Heart right ventricle (tissue), 16 donors: Measurements from ENCODE around the gene CEP290. TPM values are rescaled to one million over a fixed set of nuclear protein-coding genes. Genes with fewer than 3 reads are reported as not detected.

ENCODE experiments used
- ATAC-seq, 8 donors: fragments of 200-7000 bp; cut with Tn5 transposase; one replicate each; pipeline ENCODE4 v1.9.1; 2020; ENCODE audit warnings: mild to moderate bottlenecking in 8 of 8, moderate library complexity in 8 of 8, moderate number of reproducible peaks in 1 of 8
- DNase-seq, 2 donors: peaks; one replicate each; pipeline ENCODE4 v3.0.0-alpha.2; 2020
- H3K27ac ChIP-seq, 10 donors: fragments of 200-600 bp; sonication (generic) in 2 of 10; one replicate each; pipeline versions ENCODE4 v1.5.0 to v1.8.0; 2020 to 2022; ENCODE audit warnings: mild to moderate bottlenecking in 3 of 10
- H3K27me3 ChIP-seq, 7 donors: fragments of 200-600 bp; one replicate each; pipeline ENCODE4 v1.8.0; 2021 to 2022; ENCODE audit warnings: mild to moderate bottlenecking in 2 of 7
- H3K36me3 ChIP-seq, 9 donors: fragments of 200-600 bp; sonication (generic) in 1 of 9; one replicate each; pipeline versions ENCODE4 v1.5.0 to v1.8.0; 2020 to 2022; ENCODE audit warnings: mild to moderate bottlenecking in 2 of 9
- H3K4me1 ChIP-seq, 9 donors: fragments of 200-600 bp; sonication (generic) in 1 of 9; one replicate each; pipeline versions ENCODE4 v1.5.0 to v1.8.0; 2020 to 2022; ENCODE audit warnings: mild to moderate bottlenecking in 4 of 9
- H3K4me3 ChIP-seq, 10 donors: fragments of 200-600 bp; sonication (generic) in 2 of 10; one replicate each; pipeline versions ENCODE4 v1.5.0 to v1.8.0; 2020 to 2022; ENCODE audit warnings: mild to moderate bottlenecking in 7 of 10, moderate library complexity in 2 of 10
- H3K9me3 ChIP-seq, 11 donors: fragments of 200-600 bp in 10 of 11; sonication (generic) in 2 of 11; one replicate each; pipeline versions ENCODE4 v1.5.0 to v1.8.0; 2013 to 2022; ENCODE audit warnings: mild to moderate bottlenecking in 2 of 11, control low read depth in 1 of 11, moderate library complexity in 1 of 11
- WGBS, 2 donors: extraction: QIAGEN DNeasy Blood & Tissue Kit; methylation state at CpG; one replicate each; pipeline ENCODE4 v1.1.7; 2013; ENCODE audit warnings: inconsistent platforms in 1 of 2; 5-methylcytosine and 5-hydroxymethylcytosine counted together
- intact Hi-C, 10 donors: fragments of 100-400 bp; cut with DNase I; formaldehyde crosslinking; loops; one replicate each; pipeline versions ENCODE4 v1.11.1 to v1.14.2; 2022
- polyA plus RNA-seq, 2 donors: library from polyadenylated mRNA; stranded (reverse); fragments of 200-250 nt; gene quantifications; one replicate each; pipeline ENCODE4 v1.2.3, GENCODE V29; 2013
- total RNA-seq, 10 donors: library from RNA; stranded (reverse); fragmentation: NEBNext Ultra II Directional in 3 of 10; extraction: Animal tissue kit (Norgen Biotek cat#: 25700) in 3 of 10; gene quantifications; one replicate each; pipeline versions ENCODE4 v1.2.1 to v1.2.4, GENCODE V29; 2021 to 2023
- TF ChIP-seq, protein P1 (sequence below), 9 donors: fragments of 200-600 bp; sonication (generic) in 2 of 9; IDR thresholded peaks; one replicate each; pipeline versions ENCODE4 v1.5.0 to v1.8.0; 2021 to 2022; ENCODE audit warnings: antibody characterized with exemption in 9 of 9, mild to moderate bottlenecking in 5 of 9, moderate library complexity in 1 of 9
- donor health status: Arrhythmogenic right ventricular cardiomyopathy.
- donor health status: ischemic (EF 13 %, LVEDD 7.1; RV severe dilation, severe dysfunction).
- donor health status: healthy with polysubstance abuse.
- donor health status: DM: no; HTN: yes; CAD: no.
- donor health status: DM: no; HTN: no; CAD: no.
- donor health status: ischemic (EF 25% LVEDD 6.9; RV normal size, moderate dysfunction).
- donor health status: ischemic (EF 25% LVEDD 5.7; RV mildly dilated, moderate dysfunction).
- donor health status: healthy.
- donor health status: DM: yes; HTN: yes; CAD: no.
- donor health status: Ischemic cardiomyopathy.
- donor health status: ischemic (EF 35%, LVEDD 5.7; RV mildly dilated, moderate dysfunction).
- donor health status: nonischemic (EF 11% LVEDD 7.7; RV severe dilation, severe dysfunction).
- donor health status: DM: yes; HTN: yes; CAD: no.
- donor health status: PGD.
- donor health status: ischemic (EF 29% LVEDD 5.4; RV normal size, mild dysfunction).
- donor health status: nonischemic (EF 23%, LVEDD 6.1; RV moderate dilation, normal function).

The CEP290 gene
- total and polyA plus RNA-seq, 12 donors: 2.6 to 10.9 (median 7.7) TPM

DNA sequence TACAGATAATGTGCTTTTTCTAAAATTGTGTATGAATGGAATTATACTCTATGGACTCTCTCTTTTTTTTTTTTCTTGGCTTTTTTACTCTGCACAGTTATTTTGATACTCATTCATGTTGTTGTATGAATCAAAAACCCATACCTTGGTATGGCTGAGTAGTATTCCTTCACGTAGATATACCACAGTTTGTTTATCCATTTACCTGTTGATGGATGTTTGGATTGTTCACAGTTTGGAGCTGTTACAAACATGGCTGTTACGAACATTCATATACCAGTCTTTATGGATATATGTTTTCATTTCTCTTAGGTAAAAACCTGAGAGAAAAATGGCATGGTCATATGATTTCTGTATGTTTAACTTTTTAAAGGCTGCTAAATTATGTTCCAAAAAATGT, 43.4 kb upstream of the CEP290 start:
- no peak overlapping the region for H3K27ac ChIP-seq
- no peaks in the 10 kb centered on the region for H3K4me1 ChIP-seq
- no peak overlapping the region for H3K4me3 ChIP-seq
- 97 to 99% methylated on average over 2 of the region's 2 CpGs for WGBS, 2 donors
- H3K36me3 ChIP-seq: peaks cover 0 to 65% (median 12%) of the 10 kb centered on the region in 9 donors
- no peaks in the 10 kb centered on the region for H3K27me3 ChIP-seq
- intact Hi-C loops: no loop called here
- TF ChIP-seq, protein P1, sequence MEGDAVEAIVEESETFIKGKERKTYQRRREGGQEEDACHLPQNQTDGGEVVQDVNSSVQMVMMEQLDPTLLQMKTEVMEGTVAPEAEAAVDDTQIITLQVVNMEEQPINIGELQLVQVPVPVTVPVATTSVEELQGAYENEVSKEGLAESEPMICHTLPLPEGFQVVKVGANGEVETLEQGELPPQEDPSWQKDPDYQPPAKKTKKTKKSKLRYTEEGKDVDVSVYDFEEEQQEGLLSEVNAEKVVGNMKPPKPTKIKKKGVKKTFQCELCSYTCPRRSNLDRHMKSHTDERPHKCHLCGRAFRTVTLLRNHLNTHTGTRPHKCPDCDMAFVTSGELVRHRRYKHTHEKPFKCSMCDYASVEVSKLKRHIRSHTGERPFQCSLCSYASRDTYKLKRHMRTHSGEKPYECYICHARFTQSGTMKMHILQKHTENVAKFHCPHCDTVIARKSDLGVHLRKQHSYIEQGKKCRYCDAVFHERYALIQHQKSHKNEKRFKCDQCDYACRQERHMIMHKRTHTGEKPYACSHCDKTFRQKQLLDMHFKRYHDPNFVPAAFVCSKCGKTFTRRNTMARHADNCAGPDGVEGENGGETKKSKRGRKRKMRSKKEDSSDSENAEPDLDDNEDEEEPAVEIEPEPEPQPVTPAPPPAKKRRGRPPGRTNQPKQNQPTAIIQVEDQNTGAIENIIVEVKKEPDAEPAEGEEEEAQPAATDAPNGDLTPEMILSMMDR (IDR thresholded peaks at IDR 0.05): no peak
- DNase-seq: no peak
- peaks cover 0 to 14% (median 0%) of the 10 kb centered on the region in 11 donors for H3K9me3 ChIP-seq
- no peak for ATAC-seq

DNA sequence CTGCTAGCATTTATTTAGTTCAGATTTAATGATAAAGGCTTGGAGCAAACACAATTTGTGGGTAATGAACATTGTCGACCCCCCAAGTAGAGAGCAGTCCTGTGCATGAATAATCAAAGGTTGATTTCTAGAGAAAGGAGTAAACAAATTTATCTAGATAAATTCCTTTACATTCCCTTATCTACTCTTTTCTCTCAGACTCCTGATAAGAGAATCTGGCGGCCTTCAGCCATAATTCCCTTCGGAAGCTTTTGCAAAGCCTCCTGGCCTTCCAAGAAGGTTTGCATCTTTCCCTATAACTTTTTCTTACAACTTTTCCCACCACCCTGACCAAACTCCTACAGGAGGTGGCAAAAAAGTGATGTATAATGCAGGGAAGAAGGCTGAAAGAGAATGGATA, 42.3 kb upstream of the CEP290 start:
- ATAC-seq (no peak), DNase-seq (no peak)
- intact Hi-C loops: loop anchor here in 1 of 10 donors (5.0 kb wide), 1 partner anchor 167 kb away; no protein-coding TSS in a partner anchor
- peaks cover 0 to 65% (median 13%) of the 10 kb centered on the region in 9 donors for H3K36me3 ChIP-seq
- peaks cover 0 to 14% (median 0%) of the 10 kb centered on the region in 11 donors for H3K9me3 ChIP-seq
- no peak overlapping the region for H3K4me3 ChIP-seq
- H3K27ac ChIP-seq: no peak overlapping the region
- TF ChIP-seq, protein P1 (IDR thresholded peaks at IDR 0.05): no peak
- WGBS, 2 donors: 79 to 91% methylated on average over 3 of the region's 3 CpGs
- no peaks in the 10 kb centered on the region for H3K4me1 ChIP-seq
- H3K27me3 ChIP-seq: no peaks in the 10 kb centered on the region

DNA sequence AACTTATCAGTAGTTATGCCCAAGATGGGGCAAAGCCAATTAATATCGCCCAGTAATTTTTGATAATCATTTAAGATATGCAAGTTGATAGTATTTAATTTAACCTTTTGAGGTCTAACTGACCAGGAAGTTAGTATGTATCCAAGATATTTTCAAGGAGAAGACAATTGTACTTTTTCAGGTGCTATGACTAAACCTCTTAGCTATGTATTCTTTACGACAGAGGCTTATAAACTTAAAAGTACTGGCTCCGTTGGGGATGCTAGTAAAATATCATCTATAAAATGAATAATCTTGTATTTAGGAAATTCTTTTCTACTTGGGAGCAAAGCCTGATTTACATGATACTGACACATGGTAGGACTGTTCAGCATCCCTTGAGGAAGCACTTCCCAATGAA, 40.5 kb upstream of the CEP290 start:
- DNase-seq: no peak
- no peak for ATAC-seq
- Histone ChIP-seq H3K9me3 (peaks cover 0 to 14% (median 0%) of the 10 kb centered on the region in 11 donors), H3K36me3 (peaks cover 0 to 76% (median 19%) of the 10 kb centered on the region in 9 donors), H3K27ac (no peak overlapping the region), H3K4me3 (no peak overlapping the region), H3K4me1 (no peaks in the 10 kb centered on the region), H3K27me3 (no peaks in the 10 kb centered on the region)
- 97 to 99% methylated on average over 3 of the region's 3 CpGs for WGBS, 2 donors
- TF ChIP-seq, protein P1 (IDR thresholded peaks at IDR 0.05): no peak
- intact Hi-C loops: loop anchor here in 1 of 10 donors (5.0 kb wide), 1 partner anchor 165 kb away; no protein-coding TSS in a partner anchor

DNA sequence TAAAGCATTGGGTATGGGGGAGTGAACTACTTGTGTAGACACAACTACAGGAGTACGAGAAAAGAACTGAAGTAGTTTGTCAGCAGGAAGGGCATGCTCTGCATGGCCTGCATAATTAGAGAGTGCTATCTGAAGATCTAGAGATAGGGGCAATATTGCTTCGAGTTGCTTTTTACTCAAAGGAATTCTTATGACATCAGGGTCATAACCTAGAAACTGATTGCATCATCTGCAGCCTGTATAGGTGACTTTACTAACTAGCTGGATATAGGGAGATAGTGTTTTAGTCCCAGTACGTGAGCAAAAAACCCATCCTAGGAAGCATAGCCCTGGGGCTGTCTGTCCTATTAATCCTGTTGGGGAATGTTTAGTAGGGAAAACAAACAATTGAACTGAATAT, 40.0 kb upstream of the CEP290 start:
- ATAC-seq: no peak
- 82 to 87% methylated on average over 3 of the region's 3 CpGs for WGBS, 2 donors
- Histone ChIP-seq H3K27ac (no peak overlapping the region), H3K27me3 (no peaks in the 10 kb centered on the region), H3K36me3 (peaks cover 0 to 82% (median 19%) of the 10 kb centered on the region in 9 donors), H3K9me3 (peaks cover 0 to 14% (median 0%) of the 10 kb centered on the region in 11 donors), H3K4me1 (no peaks in the 10 kb centered on the region), H3K4me3 (no peak overlapping the region)
- TF ChIP-seq, protein P1 (IDR thresholded peaks at IDR 0.05): no peak
- DNase-seq: no peak
- intact Hi-C loops: loop anchor here in 1 of 10 donors (5.0 kb wide), 1 partner anchor 165 kb away; no protein-coding TSS in a partner anchor
